GM21381 (cell line): ENCODE results near the gene SVOP.
"Not testable (repeated sequence)": the region's sequence is repeated elsewhere in the genome, so short reads cannot be mapped to it uniquely, and the experiment has no call there.

ENCODE experiments used
- ATAC-seq: cut with Tn5 transposase; IDR thresholded peaks from one replicate; pipeline ENCODE4 v1.9.1; 2021; ENCODE audit warnings: mild to moderate bottlenecking, moderate library complexity; ENCODE audit not compliant: unreplicated experiment

Gene SVOP

DNA sequence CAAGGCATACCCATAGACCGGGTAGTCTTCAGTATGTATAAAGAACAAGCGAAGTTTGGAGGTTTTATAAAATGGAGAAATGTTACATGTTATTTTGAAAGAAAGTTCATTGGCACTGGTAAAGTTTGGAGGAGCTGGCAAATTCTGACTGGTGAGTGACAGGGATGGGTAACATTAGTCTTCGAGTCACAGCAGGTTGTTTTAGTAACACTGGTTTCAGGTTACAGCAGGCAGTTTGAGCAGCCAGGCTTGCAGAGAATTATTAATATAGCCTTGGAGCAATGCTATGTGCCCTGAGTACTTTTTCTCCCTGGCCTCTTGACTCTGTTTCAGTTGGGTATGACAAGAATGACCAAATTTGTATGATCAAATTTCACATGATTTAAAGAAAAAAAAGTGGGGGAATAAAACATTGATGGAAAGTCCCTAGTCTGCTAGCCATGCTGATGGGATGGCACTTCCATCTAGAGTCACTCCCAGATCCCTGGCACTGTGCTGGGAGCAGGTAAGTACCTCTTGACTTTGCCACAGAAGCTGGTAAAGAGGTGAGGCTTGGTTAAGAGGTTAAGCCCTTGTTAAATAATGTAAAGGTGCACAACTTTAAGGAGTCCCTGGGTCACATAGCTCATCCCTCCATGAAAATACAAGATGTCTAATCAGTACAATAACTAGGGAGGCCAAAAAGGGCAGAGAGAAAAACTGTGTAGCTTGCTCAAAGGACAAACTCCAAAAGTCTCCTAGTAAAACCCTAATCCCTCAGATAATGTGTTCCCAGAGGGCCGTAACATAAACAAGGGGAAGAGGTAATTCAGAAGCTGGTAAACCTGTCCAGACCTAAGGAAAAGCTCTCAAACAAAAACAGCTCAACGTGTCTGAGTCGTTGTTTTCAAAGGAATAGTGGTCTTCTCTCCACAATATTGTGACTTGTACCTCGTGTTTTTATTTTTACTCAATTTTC, 12.7 kb upstream of the SVOP start:
- no peak for ATAC-seq

- no peak for ATAC-seq
These were observed 8.5 kb upstream of the SVOP start for GRCh38 chr12:109029411-109029810.

GRCh38 chr12:109028624-109029023, 7.8 kb upstream of the SVOP start:
- not testable (repeated sequence) for ATAC-seq

- ATAC-seq = no peak
These were observed 6.9 kb upstream of the SVOP start for GRCh38 chr12:109027767-109028166.

DNA sequence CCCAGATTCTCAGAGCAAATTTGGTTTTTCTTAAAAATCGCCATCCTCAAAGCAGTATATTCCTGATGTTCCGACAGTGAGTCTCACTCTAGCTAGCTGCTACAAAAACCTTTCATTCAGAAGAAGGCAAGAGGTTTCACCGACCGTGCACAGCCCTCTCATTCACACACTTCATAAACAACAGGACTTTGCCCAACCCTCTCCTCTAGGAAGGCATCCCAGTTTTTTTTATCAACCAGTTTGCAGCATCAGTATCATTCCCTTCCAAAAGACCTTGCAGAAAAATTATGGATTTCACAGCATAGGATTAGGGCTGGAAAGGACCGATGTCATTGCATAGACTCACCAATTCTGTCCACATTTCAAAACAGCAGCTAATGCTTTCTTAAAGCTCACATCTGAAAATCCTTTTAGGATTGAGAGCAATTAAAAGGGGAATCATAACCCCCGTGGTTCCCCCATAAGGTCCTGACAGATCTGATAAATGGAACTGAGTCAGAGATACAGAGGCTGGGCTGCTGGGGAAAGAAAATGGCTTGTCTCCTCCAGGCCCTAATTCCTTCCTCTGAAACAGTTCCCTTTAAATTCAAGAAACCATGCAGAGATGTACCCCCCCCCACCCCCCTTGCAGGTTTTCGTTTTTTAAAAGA, 597 bp downstream of the SVOP start:
- ATAC-seq = no peak

DNA sequence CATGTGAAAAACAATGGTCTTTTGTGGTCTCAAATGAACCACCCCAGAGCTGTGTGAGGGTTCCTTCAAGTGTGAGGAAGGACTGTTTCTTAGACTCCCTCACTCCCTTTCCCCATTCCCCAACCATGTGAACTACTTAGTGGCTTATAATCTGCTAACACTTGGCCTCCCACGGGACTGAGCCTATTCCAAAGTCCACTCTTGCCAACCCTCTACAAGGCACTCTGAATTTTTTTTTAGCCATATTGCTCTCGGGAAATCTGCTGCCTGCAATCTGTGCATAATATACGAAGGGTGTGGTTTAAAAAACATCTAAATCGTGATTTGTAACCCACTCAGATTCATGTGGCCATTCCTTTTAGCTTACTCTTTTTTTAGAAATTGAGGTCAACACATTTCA, 2.6 kb downstream of the SVOP start:
- ATAC-seq = no peak

DNA sequence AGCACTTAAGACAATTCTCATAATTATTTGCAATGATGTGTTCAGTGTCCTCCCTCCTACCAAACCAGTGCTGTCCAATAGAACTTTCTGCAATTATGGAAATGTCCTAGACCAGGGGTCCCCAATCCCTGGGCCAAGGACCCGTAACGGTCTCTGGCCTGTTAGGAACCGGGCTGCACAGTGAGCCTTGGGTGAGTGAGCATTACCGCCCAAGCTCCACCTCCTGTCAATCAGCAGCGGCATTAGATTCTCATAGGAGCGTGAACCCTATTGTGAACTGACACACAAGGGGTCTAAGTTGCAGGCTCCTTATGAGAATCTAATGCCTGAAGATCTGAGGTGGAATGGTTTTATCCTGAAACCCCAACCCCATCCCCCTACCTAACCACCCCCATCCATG, 3.9 kb downstream of the SVOP start:
- ATAC-seq = no peak

DNA sequence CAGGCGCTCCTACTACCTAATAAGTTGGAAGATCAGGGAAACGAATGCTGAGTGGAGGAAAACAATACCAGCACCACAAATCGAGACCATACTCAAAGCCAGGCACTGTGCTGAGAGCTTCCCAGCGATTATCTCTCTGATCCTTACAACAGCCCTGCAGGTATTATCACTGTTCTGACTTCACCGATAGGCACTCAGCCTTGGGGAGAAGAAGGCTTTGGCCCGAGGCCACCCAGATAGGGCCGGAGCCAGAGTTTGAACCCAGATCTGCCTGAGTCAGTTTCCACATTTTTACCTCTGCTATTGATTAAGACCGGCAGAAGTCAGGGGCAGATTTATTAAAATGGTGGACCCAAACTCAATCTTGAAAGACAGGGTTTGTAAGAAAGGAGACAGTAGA, 4.9 kb downstream of the SVOP start:
- no peak for ATAC-seq

- no peak for ATAC-seq
These were observed 5.7 kb downstream of the SVOP start for GRCh38 chr12:109014984-109015765.

GRCh38 chr12:109010259-109010658, 10.6 kb downstream of the SVOP start:
- ATAC-seq = no peak

DNA sequence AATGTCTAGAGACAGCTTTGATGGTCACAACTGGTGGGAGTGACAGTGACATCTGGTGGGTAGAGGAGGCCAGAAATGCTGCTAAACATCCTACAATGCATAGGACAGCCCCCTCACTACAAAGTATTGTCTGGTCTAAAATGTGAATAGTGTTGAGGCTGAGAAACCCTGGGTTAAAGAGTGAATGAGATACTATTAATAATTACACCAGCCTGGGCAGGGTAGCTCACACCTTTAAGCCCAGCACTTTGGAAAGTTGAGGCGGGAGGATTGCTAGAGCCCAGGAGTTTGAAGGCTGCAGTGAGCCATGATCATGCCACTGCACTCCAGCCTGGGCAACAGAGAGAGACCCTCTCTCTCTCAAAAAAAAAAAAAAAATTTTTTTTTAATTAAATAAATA, 11.1 kb downstream of the SVOP start:
- no peak for ATAC-seq

GRCh38 chr12:109004017-109004416, 16.9 kb downstream of the SVOP start:
- ATAC-seq = no peak

GRCh38 chr12:108996320-108996719, 24.5 kb downstream of the SVOP start:
- no peak for ATAC-seq

DNA sequence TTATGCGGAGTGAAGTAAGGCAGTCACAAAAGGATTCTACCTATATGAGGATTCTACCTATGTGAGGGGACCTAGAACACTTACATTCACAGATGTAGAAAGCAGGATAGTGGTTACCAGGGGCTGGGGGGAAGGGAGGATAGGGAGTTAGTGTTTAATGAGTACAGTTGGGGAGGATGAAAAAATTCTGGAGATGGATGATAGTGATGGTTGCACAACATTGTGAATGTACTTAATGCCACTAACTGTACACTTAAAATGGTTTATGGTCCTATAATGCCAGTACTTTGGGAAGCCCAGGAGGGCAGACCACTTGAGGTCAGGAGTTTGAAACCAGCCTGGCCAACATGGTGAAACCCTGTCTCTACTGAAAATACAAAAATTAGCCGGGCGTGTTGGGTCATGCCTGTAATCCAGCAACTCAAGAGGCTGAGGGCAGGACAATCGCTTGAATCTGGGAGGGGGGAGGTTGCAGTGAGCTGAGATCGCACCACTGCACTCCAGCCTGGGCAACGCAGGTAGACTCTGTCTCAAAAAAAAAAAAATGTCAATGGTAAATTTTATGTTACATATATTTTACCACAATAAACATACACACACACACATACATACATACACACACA, 25.4 kb downstream of the SVOP start:
- ATAC-seq = no peak

GRCh38 chr12:108990103-108990502, 30.8 kb downstream of the SVOP start:
- ATAC-seq = not testable (repeated sequence)

GRCh38 chr12:108989376-108989775, 31.5 kb downstream of the SVOP start:
- no peak for ATAC-seq

DNA sequence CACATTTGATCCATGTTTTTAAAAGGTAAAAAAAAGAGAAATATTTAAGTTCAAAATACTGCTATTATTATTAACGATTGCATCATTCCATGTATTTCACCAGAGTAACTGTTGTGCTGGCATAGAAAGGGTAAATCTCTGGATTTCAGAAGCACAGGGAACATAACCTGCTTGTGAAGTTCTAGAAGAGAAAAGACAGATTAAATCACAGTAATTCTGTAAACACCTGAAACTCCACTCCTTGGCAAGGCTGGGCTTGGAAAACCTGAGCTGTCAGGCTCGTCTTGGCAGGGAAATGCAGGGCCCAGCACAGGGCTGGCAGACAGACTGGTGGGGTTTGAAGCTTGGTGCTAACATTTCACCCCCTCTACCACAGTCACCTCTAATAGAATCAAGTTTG, 35.1 kb downstream of the SVOP start:
- ATAC-seq = no peak

DNA sequence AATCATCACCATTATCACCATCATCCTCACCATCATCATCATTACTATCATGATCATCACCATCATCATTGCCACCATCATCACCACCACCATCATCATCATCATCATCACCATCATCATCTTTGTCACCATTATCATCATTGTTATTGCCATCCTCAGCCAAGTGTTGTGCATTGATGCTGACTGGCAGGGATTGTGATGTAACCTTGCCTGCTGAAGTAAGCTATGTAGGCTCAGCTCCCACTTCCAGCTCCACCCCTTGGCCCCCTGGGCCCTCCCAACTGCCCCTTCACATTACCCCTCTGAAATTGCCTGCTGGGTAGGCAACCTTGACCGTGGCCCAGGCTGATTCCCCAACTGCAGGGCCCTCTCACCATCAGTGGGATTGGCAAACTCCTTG, 37.6 kb downstream of the SVOP start:
- ATAC-seq = no peak

DNA sequence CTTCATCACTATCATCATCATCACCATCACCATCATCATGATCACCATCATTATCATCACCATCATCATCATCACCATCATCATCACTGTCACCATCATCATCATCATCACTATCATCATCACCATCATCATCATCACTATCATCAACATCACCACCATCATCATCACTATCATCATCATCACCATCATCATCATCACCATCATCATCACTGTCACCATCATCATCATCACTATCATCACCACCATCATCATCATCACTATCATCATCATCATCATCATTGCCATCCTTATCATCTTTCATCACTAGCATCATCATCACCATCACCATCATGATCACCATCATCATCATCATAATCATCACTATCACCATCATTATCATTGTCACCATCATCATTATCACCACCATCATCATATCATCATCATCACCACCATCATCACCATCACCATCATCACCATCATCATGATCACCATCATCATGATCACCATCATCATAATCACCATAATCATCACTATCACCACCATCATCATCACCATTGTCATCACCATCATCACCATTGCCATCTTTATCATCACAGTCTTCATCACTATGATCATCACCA, 38.1 kb downstream of the SVOP start:
- no peak for ATAC-seq

- ATAC-seq = no peak
These were observed 39.0 kb downstream of the SVOP start for GRCh38 chr12:108981835-108982234.
